Ishikawa (cell line): ENCODE data around the gene MBD1.

Source experiments
- EGR1 ChIP-seq: IDR thresholded peaks from 2 replicates; pipeline ENCODE4 v1.6.1; 2012
- FOXM1 ChIP-seq: IDR thresholded peaks from 2 replicates; pipeline ENCODE4 v1.6.1; 2012; ENCODE audit warnings: low read depth, borderline replicate concordance
- TEAD4 ChIP-seq: IDR thresholded peaks from 2 replicates; pipeline ENCODE4 v1.6.1; 2012
- ZBTB7A ChIP-seq: IDR thresholded peaks from 2 replicates; pipeline ENCODE4 v1.6.1; 2012; ENCODE audit warnings: low read depth
- TF ChIP-seq, protein P1 (sequence below): IDR thresholded peaks from 2 replicates; pipeline ENCODE4 v1.6.1; 2012
- TF ChIP-seq, protein P2 (sequence below): IDR thresholded peaks from 2 replicates; pipeline ENCODE4 v1.6.1; 2012

DNA sequence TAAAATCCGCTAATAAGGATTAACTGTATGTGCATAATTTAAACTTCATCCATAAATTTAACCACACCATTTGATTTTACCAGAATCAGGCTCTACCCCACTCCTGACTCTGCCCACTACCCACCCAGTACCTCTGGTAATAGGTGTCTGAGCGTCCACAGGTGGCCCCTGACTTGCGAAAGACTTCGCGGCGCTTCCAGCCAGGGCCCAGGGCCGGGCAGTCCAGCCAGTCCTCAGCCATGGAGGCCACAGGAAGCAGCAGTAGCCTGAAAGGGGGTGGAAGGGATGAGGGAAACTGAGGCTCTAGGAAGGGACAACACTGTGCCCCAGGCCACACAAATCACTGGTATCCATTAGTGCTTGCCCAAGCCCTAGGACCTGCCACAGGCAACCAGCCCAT lies 1.6 kb downstream of the MBD1 start:
- no peak for TF ChIP-seq EGR1
- TF ChIP-seq, protein P1, sequence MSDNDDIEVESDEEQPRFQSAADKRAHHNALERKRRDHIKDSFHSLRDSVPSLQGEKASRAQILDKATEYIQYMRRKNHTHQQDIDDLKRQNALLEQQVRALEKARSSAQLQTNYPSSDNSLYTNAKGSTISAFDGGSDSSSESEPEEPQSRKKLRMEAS, result no peak
- TF ChIP-seq, protein P2, sequence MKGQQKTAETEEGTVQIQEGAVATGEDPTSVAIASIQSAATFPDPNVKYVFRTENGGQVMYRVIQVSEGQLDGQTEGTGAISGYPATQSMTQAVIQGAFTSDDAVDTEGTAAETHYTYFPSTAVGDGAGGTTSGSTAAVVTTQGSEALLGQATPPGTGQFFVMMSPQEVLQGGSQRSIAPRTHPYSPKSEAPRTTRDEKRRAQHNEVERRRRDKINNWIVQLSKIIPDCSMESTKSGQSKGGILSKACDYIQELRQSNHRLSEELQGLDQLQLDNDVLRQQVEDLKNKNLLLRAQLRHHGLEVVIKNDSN, result no peak
- TF ChIP-seq ZBTB7A, result no peak
- TF ChIP-seq FOXM1, result no peak
- TF ChIP-seq TEAD4, result no peak
